Neuronal stem cell (in vitro differentiated cells): ENCODE data around the gene C1QTNF6.
"Not testable (repeated sequence)": the region's sequence is repeated elsewhere in the genome, so short reads cannot be mapped to it uniquely, and the experiment has no call there.

Experiments used
- DNase-seq: peaks from one replicate; pipeline ENCODE4 v3.0.0-alpha.2; 2013; ENCODE audit warnings: low spot score
- H2AFZ ChIP-seq: one replicate; pipeline ENCODE4 v1.6.1; 2013; ENCODE audit warnings: mild to moderate bottlenecking, low read length, inconsistent platforms
- H2AK5ac ChIP-seq: 2 replicates; pipeline ENCODE4 v1.6.1; 2013; ENCODE audit warnings: low read depth, mild to moderate bottlenecking, inconsistent platforms, low read length, moderate library complexity, mixed read lengths
- H2BK120ac ChIP-seq: 2 replicates; pipeline ENCODE4 v1.6.1; 2013; ENCODE audit warnings: low read depth, mild to moderate bottlenecking, inconsistent platforms, low read length, moderate library complexity, mixed read lengths
- H2BK12ac ChIP-seq: one replicate; pipeline ENCODE4 v1.6.1; 2013; ENCODE audit warnings: low read length, inconsistent platforms
- H2BK15ac ChIP-seq: 2 replicates; pipeline ENCODE4 v1.6.1; 2013; ENCODE audit warnings: mild to moderate bottlenecking, low read length, inconsistent platforms, mixed read lengths
- H2BK5ac ChIP-seq: one replicate; pipeline ENCODE4 v1.6.1; 2013; ENCODE audit warnings: inconsistent platforms, mild to moderate bottlenecking, low read length, moderate library complexity
- H3K14ac ChIP-seq: one replicate; pipeline ENCODE4 v1.6.1; 2013; ENCODE audit warnings: low read length, inconsistent platforms
- H3K18ac ChIP-seq: 2 replicates; pipeline ENCODE4 v1.6.1; 2013; ENCODE audit warnings: low read length, inconsistent platforms
- H3K23ac ChIP-seq: 2 replicates; pipeline ENCODE4 v1.6.1; 2013; ENCODE audit warnings: low read depth, mild to moderate bottlenecking, mixed read lengths, low read length, inconsistent platforms; ENCODE audit not compliant: poor library complexity
- H3K27ac ChIP-seq: replicated peaks from 3 replicates; pipeline ENCODE4 v1.5.1; 2013; ENCODE audit warnings: low read length, inconsistent platforms
- H3K27me3 ChIP-seq, 3 experiments: 2 replicates each; pipeline ENCODE4 v1.6.1; 2013; ENCODE audit warnings: low read length in 3 of 3, mild to moderate bottlenecking in 2 of 3, inconsistent platforms in 1 of 3, low read depth in 1 of 3, mixed read lengths in 1 of 3, moderate library complexity in 1 of 3; ENCODE audit not compliant: control insufficient read depth in 3 of 3, insufficient read depth in 3 of 3
- H3K36me3 ChIP-seq, 2 donors: replicated peaks in 1 of 2; 2 replicates each; pipeline ENCODE4 v1.6.1; 2013; ENCODE audit warnings: low read length in 2 of 2; ENCODE audit not compliant: control insufficient read depth in 2 of 2, insufficient read depth in 2 of 2
- H3K4ac ChIP-seq: 2 replicates; pipeline ENCODE4 v1.6.1; 2013; ENCODE audit warnings: inconsistent platforms, mild to moderate bottlenecking, low read length, moderate library complexity
- H3K4me1 ChIP-seq, 2 donors: 1 replicate in 1 of 2; 2 replicates in 1 of 2; pipeline ENCODE4 v1.6.1; 2013; ENCODE audit warnings: low read length in 2 of 2, low read depth in 1 of 2; ENCODE audit not compliant: control insufficient read depth in 2 of 2, insufficient read depth in 1 of 2
- H3K4me2 ChIP-seq: one replicate; pipeline ENCODE4 v1.6.1; 2013; ENCODE audit warnings: mild to moderate bottlenecking, low read length, inconsistent platforms; ENCODE audit not compliant: insufficient read depth, poor library complexity, severe bottlenecking
- H3K4me3 ChIP-seq, 2 donors: 2 replicates each; pipeline ENCODE4 v1.5.1; 2013; ENCODE audit warnings: low read length in 2 of 2, mild to moderate bottlenecking in 2 of 2, inconsistent platforms in 1 of 2, moderate library complexity in 1 of 2
- H3K79me1 ChIP-seq: one replicate; pipeline ENCODE4 v1.6.1; 2013; ENCODE audit warnings: low read depth, mild to moderate bottlenecking, inconsistent platforms, low read length, moderate library complexity
- H3K9ac ChIP-seq: one replicate; pipeline ENCODE4 v1.6.1; 2013; ENCODE audit warnings: mild to moderate bottlenecking, low read depth, low read length, inconsistent platforms; ENCODE audit not compliant: poor library complexity
- H3K9me3 ChIP-seq, 2 donors: replicated peaks in 1 of 2; 2 replicates each; pipeline versions ENCODE3 to v1.6.1; 2013; ENCODE audit warnings: low read length in 2 of 2, mild to moderate bottlenecking in 2 of 2, inconsistent platforms in 1 of 2, low read depth in 1 of 2, mixed read lengths in 1 of 2, moderate library complexity in 1 of 2; ENCODE audit not compliant: control insufficient read depth in 2 of 2, insufficient read depth in 1 of 2
- H4K8ac ChIP-seq: one replicate; pipeline ENCODE4 v1.6.1; 2013; ENCODE audit warnings: low read depth, mild to moderate bottlenecking, inconsistent platforms, low read length, moderate library complexity
- H4K91ac ChIP-seq: one replicate; pipeline ENCODE4 v1.6.1; 2013; ENCODE audit warnings: low read length, low read depth, mild to moderate bottlenecking, inconsistent platforms; ENCODE audit not compliant: poor library complexity
- WGBS, 2 donors: extraction: QIAGEN DNeasy Blood & Tissue Kit; methylation state at CpG; one replicate each; pipeline ENCODE4 v1.1.7; 2013; ENCODE audit warnings: missing lambda C conversion rate in 2 of 2, mixed read lengths in 1 of 2; ENCODE audit not compliant: insufficient read length in 2 of 2, insufficient replicate concordance in 1 of 2; ENCODE audit errors: extremely low coverage in 2 of 2; 5-methylcytosine and 5-hydroxymethylcytosine counted together

Gene C1QTNF6

GRCh38 chr22:37233751-37234631 lies 45.9 kb upstream of the C1QTNF6 start:
- Histone ChIP-seq H3K18ac (peak overlapping the region; percentile 87), H4K8ac (no peak overlapping the region), H3K4me3 (no peak overlapping the region), H3K36me3 (no peaks in the 10 kb centered on the region), H4K91ac (no peak overlapping the region), H3K4ac (no peak overlapping the region), H3K9me3 (no peaks in the 10 kb centered on the region), H2AK5ac (peak overlapping the region; percentile 89), H2BK120ac (no peak overlapping the region), H3K27me3 (peaks cover 0 to 43% (median 0%) of the 10 kb centered on the region in 3 experiments), H3K4me1 (peaks cover 0 to 3% of the 10 kb centered on the region in 2 donors), H3K27ac (no peak overlapping the region), H3K23ac (no peak overlapping the region), H2BK5ac (peak overlapping the region; percentile 60), H2BK15ac (peak overlapping the region; percentile 86), H2AFZ (no peak overlapping the region), H3K9ac (peak overlapping the region; percentile 57), H3K79me1 (no peaks in the 10 kb centered on the region), H2BK12ac (no peak overlapping the region), H3K4me2 (no peak overlapping the region), H3K14ac (peak overlapping the region; percentile 10)
- WGBS, 2 donors = no CpG with 5 or more reads among the region's 27 CpGs
- DNase-seq = no peak

GRCh38 chr22:37233371-37233750 lies 45.3 kb upstream of the C1QTNF6 start:
- not testable (repeated sequence) for H2AFZ ChIP-seq, H3K27ac ChIP-seq, H2BK12ac ChIP-seq, H3K14ac ChIP-seq, H3K4me2 ChIP-seq, H2BK120ac ChIP-seq, H3K4ac ChIP-seq, H4K91ac ChIP-seq, H3K4me3 ChIP-seq, H3K36me3 ChIP-seq, H2BK5ac ChIP-seq, H3K9me3 ChIP-seq, H3K23ac ChIP-seq, H4K8ac ChIP-seq, DNase-seq, H3K79me1 ChIP-seq, H3K4me1 ChIP-seq
- peak overlapping the region; percentile 87 for H3K18ac ChIP-seq
- H3K9ac ChIP-seq = peak overlapping the region; percentile 57
- peak overlapping the region; percentile 86 for H2BK15ac ChIP-seq
- H2AK5ac ChIP-seq = peak overlapping the region; percentile 89
- WGBS, 2 donors = no CpG with 5 or more reads among the region's 12 CpGs
- peaks cover 0 to 45% (median 0%) of the 10 kb centered on the region in 3 experiments for H3K27me3 ChIP-seq

- Histone ChIP-seq H2BK12ac (no peak overlapping the region), H3K18ac (peak overlapping the region; percentile 2), H3K27me3 (peaks cover 0 to 46% (median 0%) of the 10 kb centered on the region in 3 experiments), H2AFZ (no peak overlapping the region), H4K8ac (no peak overlapping the region), H3K27ac (no peak overlapping the region), H3K4me2 (no peak overlapping the region), H3K79me1 (no peaks in the 10 kb centered on the region), H3K4ac (no peak overlapping the region), H3K9ac (no peak overlapping the region), H3K23ac (no peak overlapping the region), H2BK5ac (no peak overlapping the region), H3K14ac (no peak overlapping the region), H2BK120ac (peak overlapping the region; percentile 10), H2AK5ac (peak overlapping the region; percentile 49), H2BK15ac (peak overlapping the region; percentile 45), H3K9me3 (no peaks in the 10 kb centered on the region), H4K91ac (no peak overlapping the region), H3K4me1 (peaks cover 0 to 2% of the 10 kb centered on the region in 2 donors), H3K4me3 (no peak overlapping the region), H3K36me3 (no peaks in the 10 kb centered on the region)
- no CpG with 5 or more reads among the region's 15 CpGs for WGBS, 2 donors
- DNase-seq = no peak
Measured at GRCh38 chr22:37232140-37232998, 44.3 kb upstream of the C1QTNF6 start.
